Activated naive CD8-positive, alpha-beta T cell treated with anti-CD3 and anti-CD28 coated beads, Interleukin-2, amount 10 ng/mL, durations not matched to agents 7 days and 5 days (primary cell): ENCODE measurements around the gene HSD11B2. TPM values are rescaled to one million over a fixed set of nuclear protein-coding genes. Genes with fewer than 3 reads are reported as not detected.

Source experiments
- ATAC-seq: fragments of 150-1000 bp; cut with Tn5 transposase; one replicate; pipeline ENCODE4 v1.10.0; 2021; ENCODE audit warnings: low read depth, moderate library complexity
- POLR2A ChIA-PET: fragments of 350-600 bp; sonication (Branson Sonifier 250); formaldehyde crosslinking; loops from one replicate; lab custom pipeline; 2021; ENCODE audit warnings: antibody characterized with exemption; lab: Charles Lee
- DNase-seq: peaks from one replicate; pipeline ENCODE4 v3.0.0; 2021
- H3K27ac Mint-ChIP-seq: one replicate; pipeline ENCODE4 v1.8.0; 2022; ENCODE audit warnings: mild to moderate bottlenecking, mixed read lengths
- H3K27me3 Mint-ChIP-seq: one replicate; pipeline ENCODE4 v1.8.0; 2022; ENCODE audit warnings: mild to moderate bottlenecking, moderate library complexity, mixed read lengths
- H3K36me3 Mint-ChIP-seq: one replicate; pipeline ENCODE4 v1.8.0; 2021; ENCODE audit warnings: mild to moderate bottlenecking, mixed read lengths
- H3K4me1 Mint-ChIP-seq: one replicate; pipeline ENCODE4 v1.8.0; 2021; ENCODE audit warnings: mixed read lengths
- H3K4me3 Mint-ChIP-seq: one replicate; pipeline ENCODE4 v1.8.0; 2022; ENCODE audit warnings: mild to moderate bottlenecking, moderate library complexity, mixed read lengths
- H3K9me3 Mint-ChIP-seq: one replicate; pipeline ENCODE4 v1.8.0; 2021; ENCODE audit warnings: mixed read lengths
- total RNA-seq, 2 experiments: library from RNA; stranded (reverse); gene quantifications; one replicate each; pipeline ENCODE4 v1.2.3, GENCODE V29; 2021

Gene HSD11B2
- total RNA-seq, 2 experiments from 2014 or later: not detected

- POLR2A ChIA-PET: no interaction called here
- H3K27ac Mint-ChIP-seq: no peak overlapping the region
- H3K4me3 Mint-ChIP-seq: no peak overlapping the region
Measured at GRCh38 chr16:67441271-67441753, 10.4 kb downstream of the HSD11B2 start.

GRCh38 chr16:67441907-67442306 lies 11.0 kb downstream of the HSD11B2 start:
- Mint-ChIP-seq H3K4me1 (peaks cover 2% of the 10 kb centered on the region), H3K9me3 (no peaks in the 10 kb centered on the region), H3K4me3 (no peak overlapping the region), H3K27me3 (no peaks in the 10 kb centered on the region), H3K36me3 (peaks cover 12% of the 10 kb centered on the region), H3K27ac (no peak overlapping the region)
- POLR2A ChIA-PET: no interaction called here
- DNase-seq: no peak
- ATAC-seq: no peak

More at GRCh38 chr16:67441271-67441753, 10.4 kb downstream of the HSD11B2 start:
- no peaks in the 10 kb centered on the region for H3K9me3 Mint-ChIP-seq
- ATAC-seq: no peak
- H3K36me3 Mint-ChIP-seq: peaks cover 9% of the 10 kb centered on the region
- no peak for DNase-seq
- no peaks in the 10 kb centered on the region for H3K27me3 Mint-ChIP-seq
- peaks cover 2% of the 10 kb centered on the region for H3K4me1 Mint-ChIP-seq

- no peak overlapping the region for H3K27ac Mint-ChIP-seq
- H3K9me3 Mint-ChIP-seq: no peaks in the 10 kb centered on the region
- no peak overlapping the region for H3K4me3 Mint-ChIP-seq
- peaks cover 10% of the 10 kb centered on the region for H3K36me3 Mint-ChIP-seq
- POLR2A ChIA-PET: no interaction called here
- H3K27me3 Mint-ChIP-seq: no peaks in the 10 kb centered on the region
- H3K4me1 Mint-ChIP-seq: peaks cover 2% of the 10 kb centered on the region
- DNase-seq (no peak), ATAC-seq (no peak)
Measured at GRCh38 chr16:67442581-67443255, 11.8 kb downstream of the HSD11B2 start.

GRCh38 chr16:67443265-67443664 lies 12.3 kb downstream of the HSD11B2 start:
- POLR2A ChIA-PET: no interaction called here
- H3K36me3 Mint-ChIP-seq: peaks cover 9% of the 10 kb centered on the region
- peaks cover 2% of the 10 kb centered on the region for H3K4me1 Mint-ChIP-seq
- H3K27me3 Mint-ChIP-seq: no peaks in the 10 kb centered on the region
- H3K9me3 Mint-ChIP-seq: no peaks in the 10 kb centered on the region
- H3K4me3 Mint-ChIP-seq: no peak overlapping the region
- ATAC-seq (no peak), DNase-seq (no peak)
- H3K27ac Mint-ChIP-seq: no peak overlapping the region

- H3K27me3 Mint-ChIP-seq: no peaks in the 10 kb centered on the region
- H3K27ac Mint-ChIP-seq: no peak overlapping the region
- H3K4me1 Mint-ChIP-seq: peaks cover 2% of the 10 kb centered on the region
- no peak for ATAC-seq
- H3K4me3 Mint-ChIP-seq: no peak overlapping the region
- peaks cover 4% of the 10 kb centered on the region for H3K36me3 Mint-ChIP-seq
- DNase-seq: no peak
- POLR2A ChIA-PET: no interaction called here
- no peaks in the 10 kb centered on the region for H3K9me3 Mint-ChIP-seq
Measured at GRCh38 chr16:67444259-67445125, 13.6 kb downstream of the HSD11B2 start.

GRCh38 chr16:67445126-67445426 lies 14.2 kb downstream of the HSD11B2 start:
- Mint-ChIP-seq H3K36me3 (peaks cover 4% of the 10 kb centered on the region), H3K27ac (no peak overlapping the region), H3K27me3 (no peaks in the 10 kb centered on the region), H3K9me3 (no peaks in the 10 kb centered on the region), H3K4me1 (peaks cover 2% of the 10 kb centered on the region), H3K4me3 (no peak overlapping the region)
- ATAC-seq: no peak
- POLR2A ChIA-PET: no interaction called here
- no peak for DNase-seq

- H3K27ac Mint-ChIP-seq: no peak overlapping the region
- H3K4me3 Mint-ChIP-seq: no peak overlapping the region
- peaks cover 4% of the 10 kb centered on the region for H3K36me3 Mint-ChIP-seq
- H3K4me1 Mint-ChIP-seq: peaks cover 2% of the 10 kb centered on the region
- POLR2A ChIA-PET: no interaction called here
- no peaks in the 10 kb centered on the region for H3K9me3 Mint-ChIP-seq
- ATAC-seq (no peak), DNase-seq (no peak)
- no peaks in the 10 kb centered on the region for H3K27me3 Mint-ChIP-seq
Measured at GRCh38 chr16:67445441-67445912, 14.6 kb downstream of the HSD11B2 start.

- H3K4me1 Mint-ChIP-seq: peaks cover 2% of the 10 kb centered on the region
- H3K4me3 Mint-ChIP-seq: no peak overlapping the region
- DNase-seq: no peak
- no peak for ATAC-seq
- H3K9me3 Mint-ChIP-seq: no peaks in the 10 kb centered on the region
- H3K36me3 Mint-ChIP-seq: peaks cover 6% of the 10 kb centered on the region
- H3K27me3 Mint-ChIP-seq: no peaks in the 10 kb centered on the region
- no peak overlapping the region for H3K27ac Mint-ChIP-seq
- POLR2A ChIA-PET: no interaction called here
Measured at GRCh38 chr16:67445913-67446907, 15.3 kb downstream of the HSD11B2 start.

- DNase-seq (no peak), ATAC-seq (no peak)
- H3K27ac Mint-ChIP-seq: peak overlapping the region; percentile 21
- POLR2A ChIA-PET: no interaction called here
- H3K36me3 Mint-ChIP-seq: peaks cover 6% of the 10 kb centered on the region
- no peak overlapping the region for H3K4me3 Mint-ChIP-seq
- H3K4me1 Mint-ChIP-seq: peaks cover under 1% of the 10 kb centered on the region
- no peaks in the 10 kb centered on the region for H3K27me3 Mint-ChIP-seq
- H3K9me3 Mint-ChIP-seq: no peaks in the 10 kb centered on the region
Measured at GRCh38 chr16:67446968-67447507, 16.1 kb downstream of the HSD11B2 start.

- DNase-seq: peak; percentile 76
- H3K4me1 Mint-ChIP-seq: no peaks in the 10 kb centered on the region
- no peak overlapping the region for H3K4me3 Mint-ChIP-seq
- H3K9me3 Mint-ChIP-seq: no peaks in the 10 kb centered on the region
- no peak overlapping the region for H3K27ac Mint-ChIP-seq
- H3K27me3 Mint-ChIP-seq: no peaks in the 10 kb centered on the region
- POLR2A ChIA-PET: no interaction called here
- peaks cover 6% of the 10 kb centered on the region for H3K36me3 Mint-ChIP-seq
- ATAC-seq: peak; percentile 74
Measured at GRCh38 chr16:67447508-67448076, 16.7 kb downstream of the HSD11B2 start.

- H3K4me1 Mint-ChIP-seq: no peaks in the 10 kb centered on the region
- peaks cover 6% of the 10 kb centered on the region for H3K36me3 Mint-ChIP-seq
- DNase-seq (no peak), ATAC-seq (no peak)
- H3K27me3 Mint-ChIP-seq: no peaks in the 10 kb centered on the region
- POLR2A ChIA-PET: interaction anchor here (0.6 kb wide), 1 partner anchor 298 kb away, joined by 3 read pairs; the partner anchor contains the start of gene B3GNT9
- no peak overlapping the region for H3K27ac Mint-ChIP-seq
- H3K9me3 Mint-ChIP-seq: no peaks in the 10 kb centered on the region
- no peak overlapping the region for H3K4me3 Mint-ChIP-seq
Measured at GRCh38 chr16:67448580-67448979, 17.7 kb downstream of the HSD11B2 start.

- no peaks in the 10 kb centered on the region for H3K4me1 Mint-ChIP-seq
- POLR2A ChIA-PET: no interaction called here
- no peak overlapping the region for H3K4me3 Mint-ChIP-seq
- H3K27me3 Mint-ChIP-seq: no peaks in the 10 kb centered on the region
- ATAC-seq: no peak
- H3K9me3 Mint-ChIP-seq: no peaks in the 10 kb centered on the region
- no peak for DNase-seq
- H3K27ac Mint-ChIP-seq: no peak overlapping the region
- peaks cover 6% of the 10 kb centered on the region for H3K36me3 Mint-ChIP-seq
Measured at GRCh38 chr16:67449336-67449735, 18.4 kb downstream of the HSD11B2 start.
